GM18858 (cell line): ENCODE data around the gene ARHGAP22.

ENCODE experiments used
- ATAC-seq: cut with Tn5 transposase; IDR thresholded peaks from one replicate; pipeline ENCODE4 v1.9.1; 2021; ENCODE audit not compliant: unreplicated experiment

The ARHGAP22 gene

GRCh38 chr10:48633381-48634197 lies 28.7 kb upstream of the ARHGAP22 start:
- ATAC-seq = peak; percentile 39

DNA sequence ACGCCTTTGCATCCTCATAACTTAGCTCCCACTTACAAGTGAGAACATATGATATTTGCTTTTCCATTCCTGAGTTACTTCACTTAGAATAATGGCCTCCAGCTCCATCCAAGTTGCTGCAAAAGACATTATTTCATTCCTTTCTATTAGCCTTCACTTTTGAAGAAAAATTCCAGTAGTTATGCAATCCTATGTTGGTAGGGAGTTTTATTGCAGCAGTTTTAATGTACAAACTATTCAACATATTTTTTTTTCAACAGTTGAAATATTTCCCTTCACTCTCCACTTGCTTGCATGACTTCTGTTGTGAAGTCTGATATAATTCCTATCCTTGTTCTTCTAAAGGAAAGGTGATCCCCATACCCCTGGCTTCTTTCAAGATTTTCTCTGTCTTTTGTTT lies 27.3 kb upstream of the ARHGAP22 start:
- ATAC-seq = no peak

GRCh38 chr10:48627984-48628609 lies 23.2 kb upstream of the ARHGAP22 start:
- no peak for ATAC-seq

GRCh38 chr10:48626986-48627731 lies 22.3 kb upstream of the ARHGAP22 start:
- no peak for ATAC-seq

DNA sequence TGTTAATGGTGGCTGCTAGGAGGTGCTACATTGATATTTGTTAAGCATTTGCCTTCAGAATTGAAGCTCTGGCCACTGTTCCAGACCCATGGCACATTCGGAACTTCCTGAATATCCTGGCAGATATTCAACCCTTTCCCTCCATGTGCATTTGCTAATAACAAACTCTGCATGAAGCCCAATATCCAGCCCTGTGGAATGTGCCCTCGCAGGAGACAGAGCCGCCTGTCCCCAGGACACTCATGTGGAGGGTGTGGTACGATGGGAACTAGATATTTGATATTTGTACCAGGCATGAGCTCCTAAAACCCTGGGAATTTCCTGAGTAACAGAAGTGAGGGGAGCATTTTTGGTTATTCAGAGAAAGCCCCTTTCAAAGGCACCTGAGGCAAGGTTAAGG lies 21.6 kb upstream of the ARHGAP22 start:
- no peak for ATAC-seq

- no peak for ATAC-seq
Observed at GRCh38 chr10:48625826-48626134, 20.9 kb upstream of the ARHGAP22 start.

DNA sequence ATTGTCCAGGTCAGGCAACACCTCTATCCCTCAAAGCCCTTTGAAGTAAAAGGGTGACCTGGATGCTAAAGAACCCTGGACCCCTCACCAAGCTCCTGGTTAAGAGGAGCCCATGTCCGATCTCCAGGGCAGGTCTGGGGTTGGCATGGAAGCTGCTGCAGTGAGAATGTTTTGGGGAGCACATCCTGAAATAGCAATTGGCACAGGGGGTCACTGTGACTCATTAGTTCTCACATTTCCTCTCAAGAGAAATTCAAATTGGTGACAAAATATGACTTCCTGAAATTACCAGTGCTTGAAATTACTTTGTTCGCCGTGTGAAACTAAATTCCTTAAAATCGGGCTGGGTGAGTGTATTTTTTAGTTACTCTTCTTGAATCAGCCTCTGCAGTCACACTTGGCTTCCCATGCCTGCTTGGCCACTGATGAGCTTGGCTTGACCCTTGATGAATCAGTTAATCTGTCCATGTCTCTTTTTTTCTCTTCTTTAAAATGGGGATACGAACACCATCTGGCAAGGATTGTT lies 18.8 kb upstream of the ARHGAP22 start:
- ATAC-seq = no peak

GRCh38 chr10:48623009-48623408 lies 18.1 kb upstream of the ARHGAP22 start:
- no peak for ATAC-seq

- ATAC-seq = no peak
Observed at GRCh38 chr10:48620719-48621118, 15.8 kb upstream of the ARHGAP22 start.

DNA sequence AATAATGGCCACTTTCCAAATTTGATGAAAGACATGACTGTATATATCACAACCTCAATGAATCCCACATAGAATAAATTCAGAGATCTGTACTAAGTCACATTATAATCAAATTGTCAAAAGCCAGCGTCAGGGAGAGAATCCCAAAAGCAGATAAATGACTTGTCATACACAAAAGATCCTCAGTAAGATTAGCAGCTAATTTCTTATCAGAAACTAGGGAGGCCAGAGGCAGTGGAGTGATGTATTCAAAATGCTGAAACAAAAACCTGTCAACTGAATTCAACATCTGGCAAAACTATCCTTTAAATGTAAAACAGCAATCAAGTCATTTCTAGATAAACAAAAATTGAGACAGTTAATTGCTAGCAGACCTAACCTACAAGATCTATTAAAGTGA lies 11.6 kb upstream of the ARHGAP22 start:
- no peak for ATAC-seq

DNA sequence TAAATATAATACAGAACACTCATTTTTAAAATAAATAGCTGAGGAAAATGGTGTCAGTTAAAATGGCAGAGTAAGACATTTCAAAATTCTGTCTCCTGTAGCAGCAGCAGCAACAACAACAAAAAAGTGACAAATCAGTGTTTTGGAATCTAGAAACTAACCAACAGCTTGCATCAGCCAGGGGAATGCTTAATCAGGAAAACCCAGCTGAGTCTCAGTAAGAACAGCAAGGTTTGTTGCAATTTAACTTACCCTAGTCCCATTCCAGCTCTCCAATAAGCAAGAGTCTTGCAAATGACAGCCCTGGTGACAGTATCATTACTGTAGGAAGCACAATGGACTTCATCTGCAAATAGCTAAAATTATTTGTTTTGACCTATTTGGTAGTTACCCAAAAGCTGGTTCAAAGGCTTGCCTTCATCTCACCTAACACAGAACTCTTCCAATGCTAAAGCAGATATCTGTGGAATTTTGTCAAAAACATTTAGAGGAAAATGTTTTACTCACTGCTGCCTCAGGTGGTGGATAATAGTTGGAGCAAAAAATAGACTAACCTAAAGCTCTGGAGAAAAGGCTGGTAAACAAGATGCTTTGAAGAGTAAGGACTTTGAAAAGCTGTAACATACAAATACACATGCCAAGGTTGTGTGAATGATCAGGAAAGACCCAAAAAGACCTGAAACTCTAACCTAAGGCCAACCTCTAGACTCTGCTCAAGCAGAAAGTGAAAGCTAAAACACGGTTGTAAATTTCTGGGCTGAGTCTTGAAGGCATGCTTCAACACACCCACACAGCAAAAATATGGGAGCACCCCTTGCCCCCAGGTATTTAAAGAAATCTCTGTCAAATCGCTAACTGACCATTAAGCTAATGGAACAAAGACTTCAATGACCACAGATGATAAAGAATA lies 9.9 kb upstream of the ARHGAP22 start:
- ATAC-seq = peak; percentile 79

DNA sequence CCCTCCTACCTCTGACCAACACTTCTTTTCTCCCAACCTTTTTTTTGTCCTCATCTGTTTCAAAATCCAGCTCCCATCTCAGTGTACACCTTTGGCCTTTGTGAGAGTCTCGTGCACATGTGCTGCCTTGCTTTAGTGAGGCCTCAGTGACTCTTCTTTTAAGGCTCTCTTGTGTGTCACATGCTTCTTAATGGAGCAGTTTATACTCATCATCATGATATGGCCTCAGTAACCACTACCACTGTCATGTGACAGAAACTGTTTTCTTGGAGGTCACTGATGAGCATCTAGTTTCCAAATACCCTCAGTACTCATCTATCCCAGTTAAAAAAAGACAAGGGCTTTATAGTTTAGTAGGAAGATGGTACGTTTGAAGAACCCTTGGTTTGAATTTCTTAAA lies 8.1 kb upstream of the ARHGAP22 start:
- no peak for ATAC-seq

GRCh38 chr10:48612236-48612943 lies 7.5 kb upstream of the ARHGAP22 start:
- ATAC-seq = no peak

GRCh38 chr10:48611133-48611532 lies 6.3 kb upstream of the ARHGAP22 start:
- no peak for ATAC-seq

DNA sequence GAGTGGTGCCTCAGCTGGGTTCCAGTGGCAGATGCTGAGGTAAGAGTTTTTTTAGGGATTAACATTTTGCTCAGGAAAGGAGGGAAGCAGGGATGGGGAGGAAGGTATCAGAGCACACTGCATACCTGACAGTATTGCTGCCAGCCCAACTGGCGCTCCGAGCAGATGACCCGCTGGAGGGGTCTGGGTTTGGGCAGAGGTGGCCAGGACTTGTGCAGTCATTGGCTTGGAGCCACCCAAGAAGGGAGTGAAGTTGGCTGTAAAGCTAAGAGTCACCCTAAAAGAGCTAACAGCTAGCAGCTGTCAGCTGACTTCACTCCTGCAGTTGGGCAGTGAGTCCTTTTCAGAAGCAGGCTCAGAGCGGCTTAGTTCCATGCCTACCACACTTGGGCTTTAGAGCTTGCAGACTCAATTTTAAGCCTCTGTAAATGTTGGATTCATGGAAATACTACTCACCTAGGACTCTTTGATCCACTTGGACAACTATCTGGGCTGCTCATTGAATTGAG lies 5.8 kb upstream of the ARHGAP22 start:
- no peak for ATAC-seq

DNA sequence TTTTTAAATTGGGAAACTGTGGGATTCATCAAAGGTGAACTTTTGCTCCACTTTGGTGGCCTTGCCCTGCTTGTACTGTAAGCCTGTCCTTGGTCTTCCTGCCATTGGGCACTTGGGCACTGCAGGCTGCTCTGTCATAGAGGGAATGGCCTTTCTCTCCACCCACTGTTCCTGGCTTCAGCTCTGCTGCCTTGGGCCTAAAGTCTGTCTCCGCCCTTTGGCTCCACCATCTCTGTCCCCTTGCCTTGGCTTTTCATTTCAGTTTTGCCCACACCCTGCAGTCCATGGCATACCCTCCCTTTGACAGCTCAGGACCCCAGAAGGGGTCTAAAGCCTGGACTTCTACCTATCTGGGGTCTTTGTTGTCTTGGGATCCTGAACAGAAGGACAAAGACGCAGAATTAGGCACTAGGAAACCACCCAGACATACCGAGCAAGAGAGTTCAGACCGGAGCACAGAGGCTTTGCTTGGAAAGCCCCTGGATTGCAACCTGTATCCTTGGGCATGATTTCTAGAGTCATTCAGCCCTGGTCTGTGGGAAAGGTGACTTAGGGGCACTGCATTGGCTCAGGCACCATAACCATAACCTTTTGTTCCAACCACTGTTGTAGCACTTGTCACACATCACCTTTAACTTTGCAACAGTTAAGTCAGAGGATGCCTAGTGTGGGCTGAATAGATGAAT lies 5.2 kb upstream of the ARHGAP22 start:
- no peak for ATAC-seq

DNA sequence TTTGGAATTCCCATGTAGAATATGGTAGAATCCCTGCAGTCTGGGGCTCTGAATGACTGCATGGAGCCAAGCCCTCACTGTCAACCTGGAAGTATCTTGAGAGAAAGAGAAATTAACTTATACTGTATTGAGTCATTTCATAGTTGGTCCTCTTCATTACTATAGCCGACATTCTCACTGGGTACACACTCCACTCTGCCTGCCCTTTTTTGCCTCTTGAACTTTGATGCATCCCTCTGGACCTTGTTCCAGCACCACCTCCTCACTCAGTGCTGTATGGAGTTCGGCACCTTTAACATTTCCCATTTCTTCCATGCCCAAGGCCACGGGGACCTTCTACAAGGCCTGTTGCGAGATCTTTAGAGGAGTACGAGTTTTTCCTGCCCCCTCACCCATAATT lies 4.6 kb upstream of the ARHGAP22 start:
- ATAC-seq = no peak

DNA sequence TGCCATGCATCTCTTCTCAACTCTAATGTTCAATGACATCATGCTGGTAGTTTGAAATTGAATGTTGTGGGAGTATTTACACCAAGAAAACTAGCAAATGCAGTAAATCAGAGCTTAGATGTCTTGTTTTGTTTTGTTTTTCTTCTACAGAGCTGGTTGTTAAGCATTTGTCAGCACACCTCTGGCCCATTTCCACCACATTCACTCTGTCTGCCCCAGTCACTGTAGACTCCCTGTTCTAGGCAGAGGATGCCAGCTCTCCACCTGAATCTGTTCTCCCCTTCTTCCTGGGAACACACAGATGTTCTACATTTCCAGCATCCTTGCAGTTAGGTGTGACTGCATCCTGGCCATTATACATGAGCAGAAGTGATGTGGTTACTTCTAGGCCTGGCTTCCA lies 4.1 kb upstream of the ARHGAP22 start:
- no peak for ATAC-seq

DNA sequence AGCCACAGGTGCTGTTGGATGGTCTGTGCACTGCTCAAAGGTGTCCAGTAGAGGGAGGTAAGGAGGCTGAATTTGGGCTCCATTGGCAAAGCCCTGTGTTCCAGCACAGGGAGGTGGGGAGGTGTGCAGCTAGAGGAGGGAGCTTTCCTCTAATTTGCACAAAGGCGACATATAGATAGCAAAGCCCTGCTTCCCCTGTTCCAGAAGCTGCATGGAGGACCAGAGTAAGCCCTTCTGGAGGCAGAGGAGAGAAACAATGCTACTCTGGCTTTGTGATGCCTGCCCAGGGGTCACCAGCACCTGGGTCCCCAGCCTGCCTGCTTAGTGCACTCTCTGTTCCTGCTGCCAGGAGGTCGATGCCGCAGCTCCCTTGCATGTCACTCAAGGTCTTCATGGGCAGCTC lies 3.4 kb upstream of the ARHGAP22 start:
- peak; percentile 80 for ATAC-seq
